Measurements from ENCODE around the gene TGFBR2.

Gene TGFBR2

GRCh38 chr3:30605706-30606300 lies 598 bp upstream of the TGFBR2 start:
- Histone ChIP-seq H2AFZ (ENCODE audit: low read length) (peak overlapping the region; percentile 47; the same call in 1 of the 2 replicates), H4K20me1 (ENCODE audit: insufficient read depth, low read length, poor library complexity, severe bottlenecking) (peaks cover 31% of the 10 kb centered on the region), H3K9me3 (ENCODE audit: insufficient read depth, low read depth, low read length) (no peaks in the 10 kb centered on the region), H3K4me1 (ENCODE audit: insufficient read depth, low read length, poor library complexity, severe bottlenecking) (peaks cover 71% of the 10 kb centered on the region), H3K79me2 (ENCODE audit: insufficient read depth, low read length) (peaks cover 52% of the 10 kb centered on the region), H3K4me2 (ENCODE audit: low read depth, low read length, poor library complexity, severe bottlenecking) (peak overlapping the region; percentile 94), H3F3A (ENCODE audit: low read depth) (peaks cover 8% of the 10 kb centered on the region; the same call in 1 of the 2 replicates), H3K4me3 (ENCODE audit: low read length, poor library complexity, severe bottlenecking) (peak overlapping the region; percentile 96), H3K9ac (ENCODE audit: low read depth, low read length, poor library complexity, severe bottlenecking) (peak overlapping the region; percentile 97), H3K36me3 (ENCODE audit: insufficient read depth, low read length) (no peaks in the 10 kb centered on the region), H3K27me3 (ENCODE audit: insufficient read depth, low read length, poor library complexity, severe bottlenecking) (no peaks in the 10 kb centered on the region), H3K9me2 (replicated peaks; ENCODE audit: low read depth, low read length) (no peaks in the 10 kb centered on the region)
- TF ChIP-seq CTCF (conservative IDR thresholded peaks at IDR 0.05; ENCODE audit: low read length): no peak
- TF ChIP-seq EZH2phosphoT487 (IDR thresholded peaks at IDR 0.05; ENCODE audit: borderline replicate concordance): no peak

- H3K4me2 ChIP-seq (ENCODE audit: low read depth, low read length, poor library complexity, severe bottlenecking): peak overlapping the region; percentile 94
- H3K9me2 ChIP-seq (replicated peaks; ENCODE audit: low read depth, low read length): no peaks in the 10 kb centered on the region
- peak overlapping the region; percentile 54 for H2AFZ ChIP-seq (ENCODE audit: low read length)
- H3K9me3 ChIP-seq (ENCODE audit: insufficient read depth, low read depth, low read length): no peaks in the 10 kb centered on the region
- no peak for TF ChIP-seq EZH2phosphoT487 (IDR thresholded peaks at IDR 0.05; ENCODE audit: borderline replicate concordance)
- peaks cover 44% of the 10 kb centered on the region for H4K20me1 ChIP-seq (ENCODE audit: insufficient read depth, low read length, poor library complexity, severe bottlenecking)
- peaks cover 65% of the 10 kb centered on the region for H3K79me2 ChIP-seq (ENCODE audit: insufficient read depth, low read length)
- peaks cover 78% of the 10 kb centered on the region for H3K4me1 ChIP-seq (ENCODE audit: insufficient read depth, low read length, poor library complexity, severe bottlenecking)
- H3K27me3 ChIP-seq (ENCODE audit: insufficient read depth, low read length, poor library complexity, severe bottlenecking): no peaks in the 10 kb centered on the region
- peaks cover 17% of the 10 kb centered on the region; the same call in 1 of the 2 replicates for H3F3A ChIP-seq (ENCODE audit: low read depth)
- no peaks in the 10 kb centered on the region for H3K36me3 ChIP-seq (ENCODE audit: insufficient read depth, low read length)
- H3K4me3 ChIP-seq (ENCODE audit: low read length, poor library complexity, severe bottlenecking): peak overlapping the region; percentile 96
- peak overlapping the region; percentile 97 for H3K9ac ChIP-seq (ENCODE audit: low read depth, low read length, poor library complexity, severe bottlenecking)
Measured at GRCh38 chr3:30607032-30607833, 832 bp downstream of the TGFBR2 start.

- Histone ChIP-seq H3F3A (ENCODE audit: low read depth) (peaks cover 12% of the 10 kb centered on the region; the same call in 1 of the 2 replicates), H3K9me3 (ENCODE audit: insufficient read depth, low read depth, low read length) (no peaks in the 10 kb centered on the region), H3K4me3 (ENCODE audit: low read length, poor library complexity, severe bottlenecking) (peak overlapping the region; percentile 96), H3K27me3 (ENCODE audit: insufficient read depth, low read length, poor library complexity, severe bottlenecking) (no peaks in the 10 kb centered on the region), H3K4me2 (ENCODE audit: low read depth, low read length, poor library complexity, severe bottlenecking) (peak overlapping the region; percentile 94), H3K79me2 (ENCODE audit: insufficient read depth, low read length) (peaks cover 78% of the 10 kb centered on the region), H3K4me1 (ENCODE audit: insufficient read depth, low read length, poor library complexity, severe bottlenecking) (peaks cover 78% of the 10 kb centered on the region), H3K9me2 (replicated peaks; ENCODE audit: low read depth, low read length) (no peaks in the 10 kb centered on the region), H3K9ac (ENCODE audit: low read depth, low read length, poor library complexity, severe bottlenecking) (peak overlapping the region; percentile 64), H3K36me3 (ENCODE audit: insufficient read depth, low read length) (no peaks in the 10 kb centered on the region), H2AFZ (ENCODE audit: low read length) (no peak overlapping the region), H4K20me1 (ENCODE audit: insufficient read depth, low read length, poor library complexity, severe bottlenecking) (peaks cover 58% of the 10 kb centered on the region)
- TF ChIP-seq EZH2phosphoT487 (IDR thresholded peaks at IDR 0.05; ENCODE audit: borderline replicate concordance) (no peak), CTCF (conservative IDR thresholded peaks at IDR 0.05; ENCODE audit: low read length) (no peak)
Measured at GRCh38 chr3:30608598-30608947, 2.2 kb downstream of the TGFBR2 start.
